NCI-H2196 (cell line): ENCODE measurements around the gene C1D.
"Not testable (repeated sequence)": the region's sequence is repeated elsewhere in the genome, so short reads cannot be mapped to it uniquely, and the experiment has no call there.

Experiments used
- DNase-seq: peaks from one replicate; lab custom pipeline; 2025; ENCODE audit not compliant: unreplicated experiment; lab: John Stamatoyannopoulos, UW

The C1D gene

GRCh38 chr2:68009526-68009925 lies 53.3 kb downstream of the C1D start:
- DNase-seq, result no peak

- DNase-seq, result no peak
These were observed 62.5 kb downstream of the C1D start for GRCh38 chr2:68000170-68000825.

GRCh38 chr2:67999332-67999731 lies 63.5 kb downstream of the C1D start:
- DNase-seq, result no peak

- DNase-seq, result no peak
These were observed 64.9 kb downstream of the C1D start for GRCh38 chr2:67997903-67998302.

GRCh38 chr2:67997528-67997900 lies 65.3 kb downstream of the C1D start:
- no peak for DNase-seq

- DNase-seq, result no peak
These were observed 65.9 kb downstream of the C1D start for GRCh38 chr2:67996772-67997527.

GRCh38 chr2:67994716-67995115 lies 68.1 kb downstream of the C1D start:
- no peak for DNase-seq

GRCh38 chr2:67994069-67994468 lies 68.7 kb downstream of the C1D start:
- DNase-seq, result not testable (repeated sequence)

GRCh38 chr2:67993329-67993728 lies 69.5 kb downstream of the C1D start:
- no peak for DNase-seq

GRCh38 chr2:67991456-67991855 lies 71.3 kb downstream of the C1D start:
- DNase-seq, result no peak
